DOHH2 (cell line): ENCODE results near the gene HOXA9.

Experiments
- H3F3A ChIP-seq: fragments of 200-600 bp; sonication (generic), shearing (Covaris generic); 2 replicates; pipeline ENCODE4 v1.6.0; 2016; ENCODE audit warnings: antibody characterized with exemption, mild to moderate bottlenecking; ENCODE audit not compliant: control insufficient read depth, insufficient read depth
- H3K27ac ChIP-seq: fragments of 200-600 bp; sonication (generic); 2 replicates; pipeline ENCODE4 v1.5.1; 2014; ENCODE audit warnings: low read depth, mild to moderate bottlenecking, low read length, moderate library complexity
- H3K27me3 ChIP-seq: fragments of 200-600 bp; sonication (generic); 2 replicates; pipeline ENCODE4 v1.6.1; 2014; ENCODE audit warnings: mild to moderate bottlenecking, low read length, mixed read lengths; ENCODE audit not compliant: control insufficient read depth
- H3K36me3 ChIP-seq: fragments of 200-600 bp; sonication (generic); 2 replicates; pipeline ENCODE4 v1.6.1; 2014; ENCODE audit warnings: mild to moderate bottlenecking, low read length, moderate library complexity, mixed read lengths; ENCODE audit not compliant: control insufficient read depth
- H3K4me1 ChIP-seq: fragments of 200-600 bp; sonication (generic); 2 replicates; pipeline ENCODE4 v1.6.1; 2014; ENCODE audit warnings: mild to moderate bottlenecking, low read length, mixed read lengths; ENCODE audit not compliant: control insufficient read depth
- H3K4me2 ChIP-seq: fragments of 200-600 bp; sonication (generic); 2 replicates; pipeline ENCODE4 v1.6.0; 2014; ENCODE audit warnings: mild to moderate bottlenecking, low read length, moderate library complexity
- H3K4me3 ChIP-seq: fragments of 200-600 bp; sonication (generic); 2 replicates; pipeline ENCODE4 v1.5.1; 2014; ENCODE audit warnings: mild to moderate bottlenecking, low read length, mixed read lengths
- H3K79me2 ChIP-seq: fragments of 200-600 bp; sonication (generic); 2 replicates; pipeline ENCODE4 v1.6.1; 2014; ENCODE audit warnings: mild to moderate bottlenecking, low read length, mixed read lengths; ENCODE audit not compliant: control insufficient read depth
- H3K9me2 ChIP-seq: fragments of 200-600 bp; sonication (generic); replicated peaks from 2 replicates; pipeline ENCODE4 v1.6.1; 2014; ENCODE audit warnings: mild to moderate bottlenecking, low read length, mixed read lengths; ENCODE audit not compliant: control insufficient read depth
- H3K9me3 ChIP-seq: fragments of 200-600 bp; sonication (generic); 2 replicates; pipeline ENCODE4 v1.6.1; 2014; ENCODE audit warnings: antibody characterized with exemption, low read length, mixed read lengths; ENCODE audit not compliant: control insufficient read depth, insufficient read depth
- H4K20me1 ChIP-seq: fragments of 200-600 bp; sonication (generic); 2 replicates; pipeline ENCODE4 v1.6.0; 2014; ENCODE audit warnings: low read depth, mild to moderate bottlenecking, antibody characterized with exemption, low read length, moderate library complexity; ENCODE audit not compliant: control insufficient read depth, insufficient read depth
- CTCF ChIP-seq: fragments of 200-600 bp; sonication (generic); IDR thresholded peaks from one replicate; pipeline ENCODE4 v1.5.1; 2014; ENCODE audit warnings: antibody characterized with exemption, mild to moderate bottlenecking, low read depth, low read length; ENCODE audit not compliant: poor library complexity, severe bottlenecking
- EZH2phosphoT487 ChIP-seq: fragments of 200-600 bp; sonication (generic); IDR thresholded peaks from 2 replicates; pipeline ENCODE4 v1.6.1; 2017; ENCODE audit warnings: borderline replicate concordance, mild to moderate bottlenecking, antibody characterized with exemption, low read length, moderate library complexity, mixed read lengths

HOXA9 gene

DNA sequence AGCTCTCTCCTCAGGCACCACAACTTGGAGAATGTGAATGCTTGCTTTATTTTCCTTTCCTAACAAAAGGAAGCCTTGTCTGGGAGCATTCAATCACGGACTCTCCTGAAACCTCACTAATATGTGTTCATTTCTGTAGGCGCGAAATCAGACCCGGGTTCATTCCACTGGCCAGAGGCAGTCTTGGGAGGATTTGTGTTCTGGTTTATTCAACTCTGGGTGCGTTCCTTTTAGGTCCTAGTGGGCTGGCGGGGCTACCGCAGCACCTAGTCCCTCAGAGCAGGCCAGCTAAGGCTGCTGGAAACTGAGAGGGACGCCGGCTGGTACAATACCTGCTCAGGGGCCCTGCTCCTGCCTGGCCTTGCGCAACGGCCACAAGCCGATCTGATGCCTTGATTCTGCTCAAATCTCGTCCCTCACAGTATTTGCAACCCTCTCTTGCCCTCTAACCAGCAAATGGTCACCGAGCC is 42.3 kb downstream of the HOXA9 start:
- Histone ChIP-seq H3K9me3 (no peaks in the 10 kb centered on the region), H4K20me1 (no peaks in the 10 kb centered on the region), H3K4me2 (no peak overlapping the region), H3K36me3 (no peaks in the 10 kb centered on the region), H3F3A (no peaks in the 10 kb centered on the region), H3K79me2 (no peaks in the 10 kb centered on the region), H3K27me3 (peaks cover 27% of the 10 kb centered on the region), H3K4me1 (no peaks in the 10 kb centered on the region), H3K4me3 (no peak overlapping the region), H3K27ac (no peak overlapping the region), H3K9me2 (no peaks in the 10 kb centered on the region)
- no peak for TF ChIP-seq EZH2phosphoT487
- TF ChIP-seq CTCF = no peak

DNA sequence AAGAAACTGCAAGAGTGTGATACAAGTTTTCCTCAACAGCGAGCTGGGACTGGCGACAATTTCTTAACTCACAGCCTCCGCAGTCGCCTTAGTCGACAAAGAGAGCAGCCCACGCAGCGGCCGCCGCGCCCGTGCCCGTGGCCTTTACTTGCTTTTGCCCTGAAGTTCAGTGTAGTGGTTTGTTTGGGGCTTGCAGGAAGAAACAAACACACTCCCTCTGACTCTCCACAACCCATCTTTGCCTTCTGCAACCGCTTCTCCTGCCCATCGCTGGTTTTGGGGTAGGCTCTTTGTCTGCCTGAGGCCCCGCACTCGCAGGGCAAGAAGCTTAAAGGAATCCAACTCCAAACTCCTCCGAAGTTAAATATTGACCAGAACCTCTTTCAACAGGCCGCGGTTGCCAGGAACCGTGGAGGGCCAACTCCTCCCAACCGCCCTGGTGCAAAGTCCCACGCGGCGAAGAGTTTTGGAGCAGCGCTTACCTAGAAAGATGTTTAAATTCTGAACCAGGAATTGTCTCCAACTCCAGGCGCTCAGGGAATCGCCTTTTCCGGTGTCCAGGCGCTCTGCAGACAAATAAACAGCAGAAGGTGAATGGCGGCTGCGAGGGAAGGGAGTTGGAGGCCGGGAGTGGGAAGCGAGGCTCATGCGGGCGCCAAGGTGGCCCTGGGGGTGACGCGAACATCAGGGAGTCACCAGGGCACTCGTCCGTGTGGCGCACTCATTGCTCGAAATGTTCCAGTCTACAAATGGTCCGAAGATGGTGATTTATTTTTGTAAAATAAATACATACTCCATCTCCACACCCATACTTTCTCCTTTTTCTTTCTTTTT is 43.0 kb downstream of the HOXA9 start:
- no peak for TF ChIP-seq EZH2phosphoT487
- no peak for TF ChIP-seq CTCF
- Histone ChIP-seq H4K20me1 (no peaks in the 10 kb centered on the region), H3K36me3 (no peaks in the 10 kb centered on the region), H3K4me3 (no peak overlapping the region), H3K27ac (no peak overlapping the region), H3K27me3 (peaks cover 20% of the 10 kb centered on the region), H3F3A (no peaks in the 10 kb centered on the region), H3K4me2 (no peak overlapping the region), H3K79me2 (no peaks in the 10 kb centered on the region), H3K4me1 (no peaks in the 10 kb centered on the region), H3K9me2 (no peaks in the 10 kb centered on the region), H3K9me3 (no peaks in the 10 kb centered on the region)

DNA sequence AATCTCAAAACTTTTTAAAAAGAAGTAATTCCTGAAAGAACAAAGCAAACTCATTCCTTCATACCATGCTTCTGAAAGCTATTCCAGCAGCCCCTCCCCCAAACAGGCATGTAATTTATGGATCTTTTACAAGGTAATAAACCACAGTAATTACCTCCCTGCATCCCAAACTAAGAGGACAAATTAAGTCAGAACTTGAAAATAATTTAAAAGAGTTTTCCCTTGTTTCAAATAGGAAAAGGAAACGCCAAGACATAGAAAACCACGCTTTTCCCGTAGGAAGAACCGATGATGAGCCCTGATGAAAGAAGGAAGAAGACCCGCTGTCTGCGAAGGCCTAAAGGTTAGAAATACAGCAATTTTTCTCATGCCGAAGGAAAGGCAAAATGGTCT is 43.7 kb downstream of the HOXA9 start:
- Histone ChIP-seq H3K36me3 (no peaks in the 10 kb centered on the region), H3K27ac (no peak overlapping the region), H3F3A (no peaks in the 10 kb centered on the region), H3K4me1 (no peaks in the 10 kb centered on the region), H3K4me3 (no peak overlapping the region), H3K27me3 (peaks cover 13% of the 10 kb centered on the region), H3K79me2 (no peaks in the 10 kb centered on the region), H4K20me1 (no peaks in the 10 kb centered on the region), H3K4me2 (no peak overlapping the region), H3K9me3 (no peaks in the 10 kb centered on the region), H3K9me2 (no peaks in the 10 kb centered on the region)
- TF ChIP-seq EZH2phosphoT487 = no peak
- no peak for TF ChIP-seq CTCF
